GM21576 (cell line): ENCODE data around the gene GPS1.
A peak's percentile ranks its signal among the peaks of the same experiment; 100 is the strongest.

ENCODE experiments used
- ATAC-seq: cut with Tn5 transposase; IDR thresholded peaks from one replicate; pipeline ENCODE4 v1.9.1; 2021; ENCODE audit warnings: mild to moderate bottlenecking, moderate library complexity; ENCODE audit not compliant: unreplicated experiment

GPS1 gene

GRCh38 chr17:82014432-82014831 lies 37.3 kb upstream of the GPS1 start:
- no peak for ATAC-seq

GRCh38 chr17:82014971-82015310 lies 36.8 kb upstream of the GPS1 start:
- no peak for ATAC-seq

GRCh38 chr17:82015311-82015971 lies 36.3 kb upstream of the GPS1 start:
- ATAC-seq = no peak

GRCh38 chr17:82016061-82016874 lies 35.4 kb upstream of the GPS1 start:
- no peak for ATAC-seq

GRCh38 chr17:82016875-82017459 lies 34.7 kb upstream of the GPS1 start:
- no peak for ATAC-seq

- no peak for ATAC-seq
Measured at GRCh38 chr17:82017612-82018151, 34.0 kb upstream of the GPS1 start.

- ATAC-seq = no peak
Measured at GRCh38 chr17:82018152-82018988, 33.3 kb upstream of the GPS1 start.

GRCh38 chr17:82018989-82019689 lies 32.6 kb upstream of the GPS1 start:
- ATAC-seq = no peak

GRCh38 chr17:82019690-82020571 lies 31.8 kb upstream of the GPS1 start:
- ATAC-seq = no peak

GRCh38 chr17:82020572-82021106 lies 31.1 kb upstream of the GPS1 start:
- no peak for ATAC-seq

GRCh38 chr17:82021107-82021899 lies 30.4 kb upstream of the GPS1 start:
- no peak for ATAC-seq

- no peak for ATAC-seq
Measured at GRCh38 chr17:82021900-82022309, 29.8 kb upstream of the GPS1 start.

GRCh38 chr17:82022310-82022980 lies 29.3 kb upstream of the GPS1 start, which contains the start of gene CENPX:
TSS of gene CENPX (minus strand) at chr17:82022878. CDS start at chr17:82022861, 17 bp downstream.
- ATAC-seq = no peak

GRCh38 chr17:82022981-82023446 lies 28.7 kb upstream of the GPS1 start, which contains the start of gene LRRC45:
TSS of gene LRRC45 (plus strand) at chr17:82023305. CDS start at chr17:82023644, 339 bp downstream.
- ATAC-seq = peak; percentile 85

- peak; percentile 4 for ATAC-seq
Measured at GRCh38 chr17:82023447-82024241, 28.1 kb upstream of the GPS1 start.

GRCh38 chr17:82024859-82025258 lies 26.8 kb upstream of the GPS1 start:
- ATAC-seq = no peak
